ENCODE results near the gene INPP4B. TPM values are rescaled to one million over a fixed set of nuclear protein-coding genes. Genes with fewer than 3 reads are reported as not detected.

Gene INPP4B
- total and polyA plus RNA-seq, 2 of the 4 experiments (the other 2 are of a cell fraction) = 1.8 to 14.0 TPM

DNA sequence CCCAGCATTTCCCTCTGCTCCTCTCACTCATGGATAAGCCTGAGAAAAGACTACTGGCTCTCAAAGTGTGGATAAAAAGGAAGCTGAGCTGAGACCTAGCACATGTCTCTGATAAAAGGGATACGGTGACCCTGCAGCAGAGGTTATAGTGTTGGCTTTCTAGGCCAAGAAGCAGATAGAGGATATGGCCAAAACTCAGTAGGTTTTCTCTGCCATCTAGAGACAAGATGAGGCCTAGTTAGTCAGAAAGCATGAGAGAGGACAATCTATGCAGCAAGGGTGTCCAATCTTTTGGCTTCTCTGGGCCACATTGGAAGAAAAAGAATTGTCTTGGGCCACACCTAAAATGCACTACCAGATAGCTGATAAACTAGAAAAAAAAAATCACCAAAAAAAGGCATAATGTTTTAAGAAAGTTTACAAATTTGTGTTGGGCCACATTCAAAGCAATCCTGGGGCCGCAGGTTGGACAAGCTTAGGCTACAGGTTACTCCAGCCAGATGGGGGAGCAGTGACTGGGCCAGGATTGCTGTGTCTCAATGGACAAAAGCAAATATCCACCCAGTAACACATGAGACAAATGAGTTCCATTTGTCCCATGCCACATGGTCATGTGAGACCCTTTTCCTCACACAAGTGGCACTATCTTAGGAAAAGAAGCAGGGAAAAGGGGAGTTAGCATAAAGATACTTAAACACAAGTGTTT is 411.4 kb downstream of the INPP4B start:
- H4K91ac ChIP-seq (ENCODE audit: insufficient read depth, low read depth, low read length) = no peak overlapping the region
- H4K20me1 ChIP-seq (ENCODE audit: insufficient read depth, low read length) = no peaks in the 10 kb centered on the region
- no peaks in the 10 kb centered on the region for H3K27me3 ChIP-seq (ENCODE audit: control insufficient read depth, insufficient read depth, low read length)
- in situ Hi-C loops (cut with MboI; ENCODE audit: low sequenced_read_pairs) = no loop called here
- DNase-seq (no peak), ATAC-seq (ENCODE audit: low read depth) (no peak)
- H3K14ac ChIP-seq (replicated peaks; ENCODE audit: low read depth, low read length) = peak overlapping the region; percentile 45; the same call in 1 of the 2 replicates
- H2BK15ac ChIP-seq (ENCODE audit: low read depth, low read length) = no peak overlapping the region
- no peak overlapping the region for H3K9ac ChIP-seq (ENCODE audit: low read depth, low read length)
- no peak overlapping the region for H4K5ac ChIP-seq (ENCODE audit: low read depth, low read length)
- no peak overlapping the region for H2AK5ac ChIP-seq (ENCODE audit: low read depth, low read length)
- no peaks in the 10 kb centered on the region; the same call in 1 of the 2 replicates for H3K9me3 ChIP-seq (ENCODE audit: control insufficient read depth, insufficient read depth, low read length)
- BruUV-seq (replicated peaks) = no TSS peak
- ChIA-PET CTCF (no interaction called here), POLR2A (ENCODE audit: unreplicated experiment) (no interaction called here)
- no peak overlapping the region for H4K8ac ChIP-seq (ENCODE audit: low read depth in 2 of 2, low read length in 2 of 2)
- intact Hi-C loops (cut with micrococcal nuclease) = no loop called here
- no peak overlapping the region for H2AFZ ChIP-seq (replicated peaks; ENCODE audit: low read length, poor library complexity)
- H3K9me1 ChIP-seq (ENCODE audit: insufficient read depth, low read length) = no peaks in the 10 kb centered on the region
- no peak overlapping the region for H2BK20ac ChIP-seq (ENCODE audit: low read depth, low read length)
- no peak overlapping the region for H3K56ac ChIP-seq (ENCODE audit: extremely low read depth, insufficient read depth, low read length)
- TF ChIP-seq, protein P1, sequence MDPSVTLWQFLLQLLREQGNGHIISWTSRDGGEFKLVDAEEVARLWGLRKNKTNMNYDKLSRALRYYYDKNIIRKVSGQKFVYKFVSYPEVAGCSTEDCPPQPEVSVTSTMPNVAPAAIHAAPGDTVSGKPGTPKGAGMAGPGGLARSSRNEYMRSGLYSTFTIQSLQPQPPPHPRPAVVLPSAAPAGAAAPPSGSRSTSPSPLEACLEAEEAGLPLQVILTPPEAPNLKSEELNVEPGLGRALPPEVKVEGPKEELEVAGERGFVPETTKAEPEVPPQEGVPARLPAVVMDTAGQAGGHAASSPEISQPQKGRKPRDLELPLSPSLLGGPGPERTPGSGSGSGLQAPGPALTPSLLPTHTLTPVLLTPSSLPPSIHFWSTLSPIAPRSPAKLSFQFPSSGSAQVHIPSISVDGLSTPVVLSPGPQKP (IDR thresholded peaks at IDR 0.05; ENCODE audit: borderline replicate concordance, low read depth, low read length) = no peak
- TF ChIP-seq, protein P2, sequence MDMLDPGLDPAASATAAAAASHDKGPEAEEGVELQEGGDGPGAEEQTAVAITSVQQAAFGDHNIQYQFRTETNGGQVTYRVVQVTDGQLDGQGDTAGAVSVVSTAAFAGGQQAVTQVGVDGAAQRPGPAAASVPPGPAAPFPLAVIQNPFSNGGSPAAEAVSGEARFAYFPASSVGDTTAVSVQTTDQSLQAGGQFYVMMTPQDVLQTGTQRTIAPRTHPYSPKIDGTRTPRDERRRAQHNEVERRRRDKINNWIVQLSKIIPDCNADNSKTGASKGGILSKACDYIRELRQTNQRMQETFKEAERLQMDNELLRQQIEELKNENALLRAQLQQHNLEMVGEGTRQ (IDR thresholded peaks at IDR 0.05; ENCODE audit: low read depth, low read length) = no peak
- no peak for TF ChIP-seq FOS (IDR thresholded peaks at IDR 0.05; ENCODE audit: low read depth, low read length)
- no peak for TF ChIP-seq SMC3 (IDR thresholded peaks at IDR 0.05; ENCODE audit: low read depth, low read length)
- no peak for TF ChIP-seq RFX5 (IDR thresholded peaks at IDR 0.05; ENCODE audit: low read depth, low read length)
- TF ChIP-seq BHLHE40 (IDR thresholded peaks at IDR 0.05; ENCODE audit: low read depth, low read length) = no peak
- no peak for TF ChIP-seq RAD21 (IDR thresholded peaks at IDR 0.05; ENCODE audit: low read length)
- no peak for TF ChIP-seq MAZ (IDR thresholded peaks at IDR 0.05; ENCODE audit: borderline replicate concordance, low read depth, low read length)
- TF ChIP-seq RCOR1 (IDR thresholded peaks at IDR 0.05; ENCODE audit: insufficient replicate concordance, low read length) = no peak
- TF ChIP-seq CHD1 (IDR thresholded peaks at IDR 0.05; ENCODE audit: low read depth, low read length) = no peak
- no peak for TF ChIP-seq MAFK (IDR thresholded peaks at IDR 0.05; ENCODE audit: low read depth, low read length)
- TF ChIP-seq, protein P3, sequence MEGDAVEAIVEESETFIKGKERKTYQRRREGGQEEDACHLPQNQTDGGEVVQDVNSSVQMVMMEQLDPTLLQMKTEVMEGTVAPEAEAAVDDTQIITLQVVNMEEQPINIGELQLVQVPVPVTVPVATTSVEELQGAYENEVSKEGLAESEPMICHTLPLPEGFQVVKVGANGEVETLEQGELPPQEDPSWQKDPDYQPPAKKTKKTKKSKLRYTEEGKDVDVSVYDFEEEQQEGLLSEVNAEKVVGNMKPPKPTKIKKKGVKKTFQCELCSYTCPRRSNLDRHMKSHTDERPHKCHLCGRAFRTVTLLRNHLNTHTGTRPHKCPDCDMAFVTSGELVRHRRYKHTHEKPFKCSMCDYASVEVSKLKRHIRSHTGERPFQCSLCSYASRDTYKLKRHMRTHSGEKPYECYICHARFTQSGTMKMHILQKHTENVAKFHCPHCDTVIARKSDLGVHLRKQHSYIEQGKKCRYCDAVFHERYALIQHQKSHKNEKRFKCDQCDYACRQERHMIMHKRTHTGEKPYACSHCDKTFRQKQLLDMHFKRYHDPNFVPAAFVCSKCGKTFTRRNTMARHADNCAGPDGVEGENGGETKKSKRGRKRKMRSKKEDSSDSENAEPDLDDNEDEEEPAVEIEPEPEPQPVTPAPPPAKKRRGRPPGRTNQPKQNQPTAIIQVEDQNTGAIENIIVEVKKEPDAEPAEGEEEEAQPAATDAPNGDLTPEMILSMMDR (conservative IDR thresholded peaks at IDR 0.05; ENCODE audit: low read depth, low read length) = no peak
- TF ChIP-seq POLR2A (IDR thresholded peaks at IDR 0.05; ENCODE audit: low read depth, low read length) = no peak
- no peak for TF ChIP-seq CEBPB (IDR thresholded peaks at IDR 0.05; ENCODE audit: low read depth, low read length)
- no peak for TF ChIP-seq NFE2L2 (IDR thresholded peaks at IDR 0.05; ENCODE audit: low read depth, low read length)
- TF ChIP-seq MXI1 (IDR thresholded peaks at IDR 0.05; ENCODE audit: borderline replicate concordance, low read depth, low read length) = no peak
- no peaks in the 10 kb centered on the region for H3K79me1 ChIP-seq (ENCODE audit: low read depth in 1 of 2, low read length in 2 of 2)
- H3K4me3 ChIP-seq (ENCODE audit: insufficient read depth, low read depth, low read length) = no peak overlapping the region
- H3K23ac ChIP-seq (ENCODE audit: low read depth, low read length) = no peak overlapping the region
- no peak overlapping the region for H3K18ac ChIP-seq (ENCODE audit: low read depth, low read length)
- no peaks in the 10 kb centered on the region for H3K4me1 ChIP-seq (ENCODE audit: control insufficient read depth, insufficient read depth, low read length)
- no peaks in the 10 kb centered on the region for H3K36me3 ChIP-seq (ENCODE audit: control insufficient read depth, insufficient read depth, low read length)
- no peak overlapping the region for H3K4ac ChIP-seq (ENCODE audit: low read depth, low read length)
- H3K27ac ChIP-seq (ENCODE audit: insufficient read depth, low read length) = no peak overlapping the region
- no peak overlapping the region for H2BK5ac ChIP-seq (ENCODE audit: low read depth, low read length, poor library complexity, severe bottlenecking)
- H2AK9ac ChIP-seq (replicated peaks; ENCODE audit: low read depth, low read length, poor library complexity) = no peak overlapping the region
- no CpG with 5 or more reads among the region's 2 CpGs for WGBS, 2 experiments (ENCODE audit: extremely low coverage in 2 of 2, insufficient read length in 1 of 2)
- no peak overlapping the region for H2BK120ac ChIP-seq (ENCODE audit: low read depth, low read length)
- dilution Hi-C loops (cut with HindIII; ENCODE audit: low sequenced_read_pairs, unreplicated experiment) = no loop called here
- H3K4me2 ChIP-seq (ENCODE audit: low read depth, low read length) = no peak overlapping the region
